A549 (cell line): ENCODE measurements around the gene ZNF831.

Source experiments
- HDAC2 ChIP-seq: fragments of 200-600 bp; sonication (generic); IDR thresholded peaks from 2 replicates; pipeline ENCODE4 v1.6.1; 2016
- HOXB5 ChIP-seq: fragments of 250-450 bp; sonication (Bioruptor Pico); IDR thresholded peaks from 2 replicates; pipeline ENCODE4 v1.5.0; 2020; ENCODE audit warnings: mild to moderate bottlenecking, moderate library complexity
- MYC ChIP-seq: IDR thresholded peaks from 2 replicates; pipeline ENCODE4 v1.6.1; 2012; ENCODE audit warnings: mild to moderate bottlenecking, inconsistent platforms, low read length, improper control_type of control experiment, borderline replicate concordance
- NPAS2 ChIP-seq: fragments of 250-450 bp; sonication (Bioruptor Pico); IDR thresholded peaks from 2 replicates; pipeline ENCODE4 v1.8.0; 2022; ENCODE audit warnings: mild to moderate bottlenecking, moderate library complexity, borderline replicate concordance
- RCOR1 ChIP-seq: fragments of 150-350 bp; IDR thresholded peaks from 2 replicates; pipeline ENCODE4 v1.6.1; 2014; ENCODE audit warnings: antibody characterized with exemption, low read length, low read depth
- RFX5 ChIP-seq: fragments of 450-650 bp; IDR thresholded peaks from 2 replicates; pipeline ENCODE4 v1.7.1; 2014; ENCODE audit warnings: antibody characterized with exemption, mild to moderate bottlenecking, moderate library complexity
- SMC3 ChIP-seq: fragments of >200 bp; sonication (Bioruptor Twin); formaldehyde crosslinking; IDR thresholded peaks from 3 replicates; pipeline ENCODE4 v1.6.1; 2018; ENCODE audit warnings: inconsistent platforms
- SREBF2 ChIP-seq: fragments of 450-650 bp; IDR thresholded peaks from 2 replicates; pipeline ENCODE4 v1.6.1; 2014; ENCODE audit warnings: mild to moderate bottlenecking, moderate library complexity
- USF2 ChIP-seq: fragments of 450-650 bp; IDR thresholded peaks from 2 replicates; pipeline ENCODE4 v1.6.1; 2014; ENCODE audit warnings: antibody characterized with exemption
- ZC3H11A ChIP-seq: fragments of 450-650 bp; IDR thresholded peaks from 2 replicates; pipeline ENCODE4 v1.6.1; 2014; ENCODE audit warnings: antibody characterized with exemption, mild to moderate bottlenecking
- TF ChIP-seq, protein P1 (sequence below): fragments of >200 bp; sonication (Bioruptor Twin); formaldehyde crosslinking; IDR thresholded peaks from 3 replicates; pipeline ENCODE4 v1.5.1; 2016
- TF ChIP-seq, protein P2 (sequence below): IDR thresholded peaks from 2 replicates; pipeline ENCODE4 v1.6.1; 2012
- TF ChIP-seq, protein P3 (sequence below): fragments of 200-600 bp; sonication (generic); IDR thresholded peaks from 2 replicates; pipeline ENCODE4 v1.6.1; 2016; ENCODE audit warnings: antibody characterized with exemption, mild to moderate bottlenecking, moderate library complexity

DNA sequence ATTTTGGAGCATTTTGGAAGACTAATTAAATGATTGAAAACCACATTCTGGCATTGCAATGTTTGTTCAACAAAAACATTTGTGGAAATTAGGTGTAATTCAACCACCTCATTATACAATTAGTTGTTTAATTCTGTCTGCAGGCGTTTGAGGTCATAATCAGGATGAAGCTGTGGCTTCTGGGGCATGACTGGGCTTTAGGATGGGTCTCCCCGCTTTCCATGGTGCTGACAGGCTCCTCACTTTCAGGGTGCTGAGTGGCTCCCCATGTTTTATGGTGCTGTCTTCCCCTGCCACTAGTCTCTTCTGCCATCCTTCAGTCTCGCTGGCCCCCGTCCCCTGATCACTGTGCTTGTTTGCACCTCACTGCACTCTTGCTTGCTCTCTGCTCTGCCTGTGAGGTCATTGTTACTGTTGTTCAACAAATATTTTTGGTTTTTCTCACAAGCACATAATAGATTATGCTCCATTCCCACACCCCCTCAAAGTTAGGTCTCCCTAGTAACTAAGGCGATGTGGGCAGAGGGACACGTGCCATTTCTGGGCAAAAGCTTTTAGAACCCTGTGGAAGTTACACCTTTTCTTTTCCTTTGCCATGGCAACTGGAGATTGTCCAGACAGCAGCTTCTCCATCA is 25.4 kb upstream of the ZNF831 start:
- TF ChIP-seq HOXB5 (CRISPR knock-in tag) (no peak), RCOR1 (no peak), ZC3H11A (no peak), SMC3 (no peak), NPAS2 (CRISPR knock-in tag) (no peak), HDAC2 (no peak), USF2 (no peak), RFX5 (no peak), SREBF2 (no peak), MYC (no peak)
- TF ChIP-seq, protein P1, sequence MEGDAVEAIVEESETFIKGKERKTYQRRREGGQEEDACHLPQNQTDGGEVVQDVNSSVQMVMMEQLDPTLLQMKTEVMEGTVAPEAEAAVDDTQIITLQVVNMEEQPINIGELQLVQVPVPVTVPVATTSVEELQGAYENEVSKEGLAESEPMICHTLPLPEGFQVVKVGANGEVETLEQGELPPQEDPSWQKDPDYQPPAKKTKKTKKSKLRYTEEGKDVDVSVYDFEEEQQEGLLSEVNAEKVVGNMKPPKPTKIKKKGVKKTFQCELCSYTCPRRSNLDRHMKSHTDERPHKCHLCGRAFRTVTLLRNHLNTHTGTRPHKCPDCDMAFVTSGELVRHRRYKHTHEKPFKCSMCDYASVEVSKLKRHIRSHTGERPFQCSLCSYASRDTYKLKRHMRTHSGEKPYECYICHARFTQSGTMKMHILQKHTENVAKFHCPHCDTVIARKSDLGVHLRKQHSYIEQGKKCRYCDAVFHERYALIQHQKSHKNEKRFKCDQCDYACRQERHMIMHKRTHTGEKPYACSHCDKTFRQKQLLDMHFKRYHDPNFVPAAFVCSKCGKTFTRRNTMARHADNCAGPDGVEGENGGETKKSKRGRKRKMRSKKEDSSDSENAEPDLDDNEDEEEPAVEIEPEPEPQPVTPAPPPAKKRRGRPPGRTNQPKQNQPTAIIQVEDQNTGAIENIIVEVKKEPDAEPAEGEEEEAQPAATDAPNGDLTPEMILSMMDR, result no peak
- TF ChIP-seq, protein P2, sequence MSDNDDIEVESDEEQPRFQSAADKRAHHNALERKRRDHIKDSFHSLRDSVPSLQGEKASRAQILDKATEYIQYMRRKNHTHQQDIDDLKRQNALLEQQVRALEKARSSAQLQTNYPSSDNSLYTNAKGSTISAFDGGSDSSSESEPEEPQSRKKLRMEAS, result no peak
- TF ChIP-seq, protein P3, sequence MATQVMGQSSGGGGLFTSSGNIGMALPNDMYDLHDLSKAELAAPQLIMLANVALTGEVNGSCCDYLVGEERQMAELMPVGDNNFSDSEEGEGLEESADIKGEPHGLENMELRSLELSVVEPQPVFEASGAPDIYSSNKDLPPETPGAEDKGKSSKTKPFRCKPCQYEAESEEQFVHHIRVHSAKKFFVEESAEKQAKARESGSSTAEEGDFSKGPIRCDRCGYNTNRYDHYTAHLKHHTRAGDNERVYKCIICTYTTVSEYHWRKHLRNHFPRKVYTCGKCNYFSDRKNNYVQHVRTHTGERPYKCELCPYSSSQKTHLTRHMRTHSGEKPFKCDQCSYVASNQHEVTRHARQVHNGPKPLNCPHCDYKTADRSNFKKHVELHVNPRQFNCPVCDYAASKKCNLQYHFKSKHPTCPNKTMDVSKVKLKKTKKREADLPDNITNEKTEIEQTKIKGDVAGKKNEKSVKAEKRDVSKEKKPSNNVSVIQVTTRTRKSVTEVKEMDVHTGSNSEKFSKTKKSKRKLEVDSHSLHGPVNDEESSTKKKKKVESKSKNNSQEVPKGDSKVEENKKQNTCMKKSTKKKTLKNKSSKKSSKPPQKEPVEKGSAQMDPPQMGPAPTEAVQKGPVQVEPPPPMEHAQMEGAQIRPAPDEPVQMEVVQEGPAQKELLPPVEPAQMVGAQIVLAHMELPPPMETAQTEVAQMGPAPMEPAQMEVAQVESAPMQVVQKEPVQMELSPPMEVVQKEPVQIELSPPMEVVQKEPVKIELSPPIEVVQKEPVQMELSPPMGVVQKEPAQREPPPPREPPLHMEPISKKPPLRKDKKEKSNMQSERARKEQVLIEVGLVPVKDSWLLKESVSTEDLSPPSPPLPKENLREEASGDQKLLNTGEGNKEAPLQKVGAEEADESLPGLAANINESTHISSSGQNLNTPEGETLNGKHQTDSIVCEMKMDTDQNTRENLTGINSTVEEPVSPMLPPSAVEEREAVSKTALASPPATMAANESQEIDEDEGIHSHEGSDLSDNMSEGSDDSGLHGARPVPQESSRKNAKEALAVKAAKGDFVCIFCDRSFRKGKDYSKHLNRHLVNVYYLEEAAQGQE, result peak; percentile 55; the same call in 1 of the 2 replicates
